Myocyte (in vitro differentiated cells): Measurements from ENCODE around the gene SLC25A44. TPM values are rescaled to one million over a fixed set of nuclear protein-coding genes. Genes with fewer than 3 reads are reported as not detected.

Source experiments
- total RNA-seq: library from RNA; depleted of rRNA; stranded (reverse); fragments of >200 nt; gene quantifications from 2 replicates; pipeline ENCODE4 v1.2.3, GENCODE V29; 2014

SLC25A44 gene
- total RNA-seq, 1 donor from 2014 or later: 15.9 TPM

Other genes starting within 250 kb of the SLC25A44 start
- 361 and 478 TPM in 2 replicates for gene ARHGEF2, start 215.6 kb upstream of the SLC25A44 start, total RNA-seq
- 124 and 222 TPM in 2 replicates for gene SSR2, start 173.2 kb upstream of the SLC25A44 start, total RNA-seq
- 65.3 and 69.7 TPM in 2 replicates for gene UBQLN4, start 140.3 kb upstream of the SLC25A44 start, total RNA-seq
- gene LAMTOR2, start 139.3 kb upstream of the SLC25A44 start, total RNA-seq: 40.1 and 51.4 TPM in 2 replicates
- not detected in 2 replicates for gene RAB25, start 132.9 kb upstream of the SLC25A44 start, total RNA-seq
- 3.2 and 4.5 TPM in 2 replicates for gene MEX3A, start 111.6 kb upstream of the SLC25A44 start, total RNA-seq
- 1,328 and 1,573 TPM in 2 replicates for gene LMNA, start 79.4 kb upstream of the SLC25A44 start, total RNA-seq
- gene SEMA4A, start 40.5 kb upstream of the SLC25A44 start, total RNA-seq: 1.0 and 1.6 TPM in 2 replicates
- 81.1 and 85.0 TPM in 2 replicates for gene PMF1, start 18.9 kb downstream of the SLC25A44 start, total RNA-seq
- gene BGLAP, start 48.1 kb downstream of the SLC25A44 start, total RNA-seq: 152 and 378 TPM in 2 replicates
- 1.1 and 4.1 TPM in 2 replicates for gene PAQR6, start 54.0 kb downstream of the SLC25A44 start, total RNA-seq
- 104 TPM in 2 replicates for gene SMG5, start 88.7 kb downstream of the SLC25A44 start, total RNA-seq
- gene TMEM79, start 90.2 kb downstream of the SLC25A44 start, total RNA-seq: 2.3 and 2.4 TPM in 2 replicates
- 32.8 and 41.1 TPM in 2 replicates for gene GLMP, start 101.6 kb downstream of the SLC25A44 start, total RNA-seq
- gene VHLL, start 105.2 kb downstream of the SLC25A44 start, total RNA-seq: not detected in 2 replicates
- 271 and 331 TPM in 2 replicates for gene CCT3, start 144.2 kb downstream of the SLC25A44 start, total RNA-seq
- gene TSACC, start 144.4 kb downstream of the SLC25A44 start, total RNA-seq: not detected in 2 replicates
- not detected in 2 replicates for gene RHBG, start 175.1 kb downstream of the SLC25A44 start, total RNA-seq